ENCODE results near the gene HSH2D.

GRCh38 chr19:16167055-16167454 lies 23.6 kb downstream of the HSH2D start:
- TF ChIP-seq CTCF (IDR thresholded peaks at IDR 0.05; ENCODE audit: poor library complexity) (no peak), EZH2 (IDR thresholded peaks at IDR 0.05; ENCODE audit: borderline replicate concordance) (no peak), EZH2phosphoT487 (IDR thresholded peaks at IDR 0.05; ENCODE audit: low read depth, severe bottlenecking, unreplicated experiment) (no peak)
